ENCODE measurements around the gene NRCAM.
"Not testable (repeated sequence)": the region's sequence is repeated elsewhere in the genome, so short reads cannot be mapped to it uniquely, and the experiment has no call there.

The NRCAM gene

GRCh38 chr7:108409146-108409545 lies 47.1 kb downstream of the NRCAM start:
- no peaks in the 10 kb centered on the region for H3K9me3 ChIP-seq (ENCODE audit: control insufficient read depth, insufficient read depth, low read depth, low read length)
- H3K36me3 ChIP-seq (ENCODE audit: control insufficient read depth, insufficient read depth, low read length) = no peaks in the 10 kb centered on the region
- H3K27ac ChIP-seq (ENCODE audit: low read depth, low read length) = no peak overlapping the region
- H3K4me1 ChIP-seq (ENCODE audit: control insufficient read depth, insufficient read depth, low read length) = peaks cover 5% of the 10 kb centered on the region; the same call in 1 of the 2 replicates
- H3K9ac ChIP-seq (ENCODE audit: low read length) = no peak overlapping the region
- H3K27me3 ChIP-seq (ENCODE audit: control insufficient read depth, insufficient read depth, low read length) = no peaks in the 10 kb centered on the region
- no peak overlapping the region for H3K4me3 ChIP-seq (ENCODE audit: low read depth, low read length)

GRCh38 chr7:108408296-108408991 lies 47.8 kb downstream of the NRCAM start:
- no peak overlapping the region for H3K9ac ChIP-seq (ENCODE audit: low read length)
- H3K4me3 ChIP-seq (ENCODE audit: low read depth, low read length) = no peak overlapping the region
- H3K36me3 ChIP-seq (ENCODE audit: control insufficient read depth, insufficient read depth, low read length) = no peaks in the 10 kb centered on the region
- H3K27me3 ChIP-seq (ENCODE audit: control insufficient read depth, insufficient read depth, low read length) = no peaks in the 10 kb centered on the region
- H3K27ac ChIP-seq (ENCODE audit: low read depth, low read length) = no peak overlapping the region
- no peaks in the 10 kb centered on the region for H3K4me1 ChIP-seq (ENCODE audit: control insufficient read depth, insufficient read depth, low read length)
- H3K9me3 ChIP-seq (ENCODE audit: control insufficient read depth, insufficient read depth, low read depth, low read length) = no peaks in the 10 kb centered on the region

- Histone ChIP-seq H3K9ac (ENCODE audit: low read length) (no peak overlapping the region), H3K36me3 (ENCODE audit: control insufficient read depth, insufficient read depth, low read length) (no peaks in the 10 kb centered on the region), H3K9me3 (ENCODE audit: control insufficient read depth, insufficient read depth, low read depth, low read length) (no peaks in the 10 kb centered on the region), H3K27me3 (ENCODE audit: control insufficient read depth, insufficient read depth, low read length) (no peaks in the 10 kb centered on the region), H3K27ac (ENCODE audit: low read depth, low read length) (no peak overlapping the region), H3K4me3 (ENCODE audit: low read depth, low read length) (no peak overlapping the region), H3K4me1 (ENCODE audit: control insufficient read depth, insufficient read depth, low read length) (no peaks in the 10 kb centered on the region)
Observed at GRCh38 chr7:108407676-108408075, 48.6 kb downstream of the NRCAM start.

GRCh38 chr7:108406222-108406890 lies 49.9 kb downstream of the NRCAM start:
- H3K4me1 ChIP-seq (ENCODE audit: control insufficient read depth, insufficient read depth, low read length) = no peaks in the 10 kb centered on the region
- H3K27me3 ChIP-seq (ENCODE audit: control insufficient read depth, insufficient read depth, low read length) = no peaks in the 10 kb centered on the region
- H3K9ac ChIP-seq (ENCODE audit: low read length) = no peak overlapping the region
- H3K36me3 ChIP-seq (ENCODE audit: control insufficient read depth, insufficient read depth, low read length) = no peaks in the 10 kb centered on the region
- no peak overlapping the region for H3K4me3 ChIP-seq (ENCODE audit: low read depth, low read length)
- H3K9me3 ChIP-seq (ENCODE audit: control insufficient read depth, insufficient read depth, low read depth, low read length) = no peaks in the 10 kb centered on the region
- no peak overlapping the region for H3K27ac ChIP-seq (ENCODE audit: low read depth, low read length)

GRCh38 chr7:108404509-108405420 lies 51.5 kb downstream of the NRCAM start:
- H3K27ac ChIP-seq (ENCODE audit: low read depth, low read length) = no peak overlapping the region
- H3K27me3 ChIP-seq (ENCODE audit: control insufficient read depth, insufficient read depth, low read length) = no peaks in the 10 kb centered on the region
- H3K9ac ChIP-seq (ENCODE audit: low read length) = no peak overlapping the region

GRCh38 chr7:108403597-108404217 lies 52.5 kb downstream of the NRCAM start:
- H3K4me1 ChIP-seq (ENCODE audit: control insufficient read depth, insufficient read depth, low read length) = no peaks in the 10 kb centered on the region
- H3K9ac ChIP-seq (ENCODE audit: low read length) = no peak overlapping the region
- H3K9me3 ChIP-seq (ENCODE audit: control insufficient read depth, insufficient read depth, low read depth, low read length) = no peaks in the 10 kb centered on the region
- no peaks in the 10 kb centered on the region for H3K36me3 ChIP-seq (ENCODE audit: control insufficient read depth, insufficient read depth, low read length)
- no peak overlapping the region for H3K4me3 ChIP-seq (ENCODE audit: low read depth, low read length)
- H3K27ac ChIP-seq (ENCODE audit: low read depth, low read length) = no peak overlapping the region
- no peaks in the 10 kb centered on the region for H3K27me3 ChIP-seq (ENCODE audit: control insufficient read depth, insufficient read depth, low read length)

More at GRCh38 chr7:108404509-108405420, 51.5 kb downstream of the NRCAM start:
- no peaks in the 10 kb centered on the region for H3K9me3 ChIP-seq (ENCODE audit: control insufficient read depth, insufficient read depth, low read depth, low read length)
- H3K36me3 ChIP-seq (ENCODE audit: control insufficient read depth, insufficient read depth, low read length) = no peaks in the 10 kb centered on the region
- no peaks in the 10 kb centered on the region for H3K4me1 ChIP-seq (ENCODE audit: control insufficient read depth, insufficient read depth, low read length)
- H3K4me3 ChIP-seq (ENCODE audit: low read depth, low read length) = no peak overlapping the region

- H3K4me3 ChIP-seq (ENCODE audit: low read depth, low read length) = no peak overlapping the region
- H3K4me1 ChIP-seq (ENCODE audit: control insufficient read depth, insufficient read depth, low read length) = no peaks in the 10 kb centered on the region
- H3K9ac ChIP-seq (ENCODE audit: low read length) = no peak overlapping the region
- no peak overlapping the region for H3K27ac ChIP-seq (ENCODE audit: low read depth, low read length)
- no peaks in the 10 kb centered on the region for H3K27me3 ChIP-seq (ENCODE audit: control insufficient read depth, insufficient read depth, low read length)
- H3K9me3 ChIP-seq (ENCODE audit: control insufficient read depth, insufficient read depth, low read depth, low read length) = no peaks in the 10 kb centered on the region
- no peaks in the 10 kb centered on the region for H3K36me3 ChIP-seq (ENCODE audit: control insufficient read depth, insufficient read depth, low read length)
Observed at GRCh38 chr7:108402865-108403264, 53.4 kb downstream of the NRCAM start.

- H3K9me3 ChIP-seq (ENCODE audit: control insufficient read depth, insufficient read depth, low read depth, low read length) = no peaks in the 10 kb centered on the region
- H3K36me3 ChIP-seq (ENCODE audit: control insufficient read depth, insufficient read depth, low read length) = no peaks in the 10 kb centered on the region
- H3K4me3 ChIP-seq (ENCODE audit: low read depth, low read length) = no peak overlapping the region
- peaks cover 3% of the 10 kb centered on the region; the same call in 1 of the 2 replicates for H3K4me1 ChIP-seq (ENCODE audit: control insufficient read depth, insufficient read depth, low read length)
- no peak overlapping the region for H3K27ac ChIP-seq (ENCODE audit: low read depth, low read length)
- no peak overlapping the region for H3K9ac ChIP-seq (ENCODE audit: low read length)
- H3K27me3 ChIP-seq (ENCODE audit: control insufficient read depth, insufficient read depth, low read length) = no peaks in the 10 kb centered on the region
Observed at GRCh38 chr7:108396080-108396479, 60.2 kb downstream of the NRCAM start.

- H3K4me1 ChIP-seq (ENCODE audit: control insufficient read depth, insufficient read depth, low read length) = peaks cover 3% of the 10 kb centered on the region; the same call in 1 of the 2 replicates
- no peak overlapping the region for H3K27ac ChIP-seq (ENCODE audit: low read depth, low read length)
- no peaks in the 10 kb centered on the region for H3K36me3 ChIP-seq (ENCODE audit: control insufficient read depth, insufficient read depth, low read length)
- no peaks in the 10 kb centered on the region for H3K27me3 ChIP-seq (ENCODE audit: control insufficient read depth, insufficient read depth, low read length)
- H3K9me3 ChIP-seq (ENCODE audit: control insufficient read depth, insufficient read depth, low read depth, low read length) = no peaks in the 10 kb centered on the region
- H3K4me3 ChIP-seq (ENCODE audit: low read depth, low read length) = no peak overlapping the region
- no peak overlapping the region for H3K9ac ChIP-seq (ENCODE audit: low read length)
Observed at GRCh38 chr7:108395426-108395825, 60.8 kb downstream of the NRCAM start.

GRCh38 chr7:108393097-108393496 lies 63.1 kb downstream of the NRCAM start:
- H3K36me3 ChIP-seq (ENCODE audit: control insufficient read depth, insufficient read depth, low read length); H3K27me3 ChIP-seq (ENCODE audit: control insufficient read depth, insufficient read depth, low read length); H3K4me1 ChIP-seq (ENCODE audit: control insufficient read depth, insufficient read depth, low read length); H3K9me3 ChIP-seq (ENCODE audit: control insufficient read depth, insufficient read depth, low read depth, low read length); H3K27ac ChIP-seq (ENCODE audit: low read depth, low read length); H3K4me3 ChIP-seq (ENCODE audit: low read depth, low read length); H3K9ac ChIP-seq (ENCODE audit: low read length): not testable (repeated sequence)
